BLaER1 (cell line): ENCODE results near the gene SH3BP5L.

Experiments used
- H3K27ac ChIP-seq: shearing (Covaris generic); formaldehyde crosslinking; 2 replicates; pipeline ENCODE4 v1.8.1; 2022
- H3K27me3 ChIP-seq: shearing (Covaris generic); formaldehyde crosslinking; 2 replicates; pipeline ENCODE4 v1.8.1; 2022
- H3K36me3 ChIP-seq: shearing (Covaris generic); formaldehyde crosslinking; 2 replicates; pipeline ENCODE4 v1.8.1; 2022
- H3K4me1 ChIP-seq: shearing (Covaris generic); formaldehyde crosslinking; 2 replicates; pipeline ENCODE4 v1.8.1; 2022
- H3K4me2 ChIP-seq: shearing (Covaris generic); formaldehyde crosslinking; 2 replicates; pipeline ENCODE4 v1.8.1; 2022
- H3K4me3 ChIP-seq: shearing (Covaris generic); formaldehyde crosslinking; 2 replicates; pipeline ENCODE4 v1.8.1; 2022
- H3K9ac ChIP-seq: shearing (Covaris generic); formaldehyde crosslinking; 2 replicates; pipeline ENCODE4 v1.8.1; 2022
- H3K9me3 ChIP-seq: shearing (Covaris generic); formaldehyde crosslinking; 2 replicates; pipeline ENCODE4 v1.8.1; 2022
- H4K20me1 ChIP-seq: shearing (Covaris generic); formaldehyde crosslinking; 2 replicates; pipeline ENCODE4 v1.8.1; 2022
- Cebpa-rat ChIP-seq: shearing (Covaris generic); IDR thresholded peaks from 2 replicates; pipeline ENCODE4 v1.8.1; 2022

SH3BP5L gene

GRCh38 chr1:248858891-248859889 is 33.5 kb upstream of the SH3BP5L start, which contains the start of gene ZNF692:
Gene ZNF692, minus strand, starts transcription at chr1:248859085. Its CDS starts 776 bp downstream, at chr1:248858309.
- Histone ChIP-seq H3K27ac (peak within 1 kb of the TSS; percentile 95), H3K9ac (peak within 1 kb of the TSS; percentile 95), H3K36me3 (peaks cover 22% of the 10 kb centered on the region), H3K27me3 (no peaks in the 10 kb centered on the region), H4K20me1 (no peaks in the 10 kb centered on the region), H3K4me2 (peak within 1 kb of the TSS; percentile 100), H3K4me3 (peak within 1 kb of the TSS; percentile 80), H3K9me3 (no peaks in the 10 kb centered on the region), H3K4me1 (peaks cover 54% of the 10 kb centered on the region)
- TF ChIP-seq Cebpa-rat = no peak

GRCh38 chr1:248858096-248858890 is 32.6 kb upstream of the SH3BP5L start:
- Histone ChIP-seq H3K27ac (peak overlapping the region; percentile 95), H3K9me3 (no peaks in the 10 kb centered on the region), H3K36me3 (peaks cover 31% of the 10 kb centered on the region), H3K9ac (peak overlapping the region; percentile 95), H4K20me1 (peaks cover 2% of the 10 kb centered on the region; the same call in 1 of the 2 replicates), H3K27me3 (no peaks in the 10 kb centered on the region), H3K4me1 (peaks cover 54% of the 10 kb centered on the region), H3K4me2 (peak overlapping the region; percentile 100), H3K4me3 (peak overlapping the region; percentile 80)
- TF ChIP-seq Cebpa-rat = no peak

- H3K4me2 ChIP-seq = peak overlapping the region; percentile 100
- peak overlapping the region; percentile 95 for H3K9ac ChIP-seq
- H3K4me3 ChIP-seq = peak overlapping the region; percentile 80
- no peaks in the 10 kb centered on the region for H3K27me3 ChIP-seq
- peak overlapping the region; percentile 95 for H3K27ac ChIP-seq
- H3K36me3 ChIP-seq = peaks cover 37% of the 10 kb centered on the region
- no peaks in the 10 kb centered on the region for H3K9me3 ChIP-seq
- TF ChIP-seq Cebpa-rat = no peak
- peaks cover 7% of the 10 kb centered on the region; the same call in 1 of the 2 replicates for H4K20me1 ChIP-seq
- peaks cover 57% of the 10 kb centered on the region for H3K4me1 ChIP-seq
These were observed 32.0 kb upstream of the SH3BP5L start for GRCh38 chr1:248857749-248858095.

- Histone ChIP-seq H3K4me3 (peak overlapping the region; percentile 80), H3K4me2 (peak overlapping the region; percentile 100), H3K27ac (peak overlapping the region; percentile 95), H4K20me1 (peaks cover 13% of the 10 kb centered on the region; the same call in 1 of the 2 replicates), H3K27me3 (no peaks in the 10 kb centered on the region), H3K9me3 (no peaks in the 10 kb centered on the region), H3K36me3 (peaks cover 42% of the 10 kb centered on the region), H3K9ac (peak overlapping the region; percentile 95), H3K4me1 (peaks cover 57% of the 10 kb centered on the region)
- TF ChIP-seq Cebpa-rat = no peak
These were observed 31.5 kb upstream of the SH3BP5L start for GRCh38 chr1:248857201-248857600.

- Histone ChIP-seq H3K9me3 (no peaks in the 10 kb centered on the region), H3K36me3 (peaks cover 53% of the 10 kb centered on the region), H3K27me3 (no peaks in the 10 kb centered on the region), H3K27ac (no peak overlapping the region), H3K4me1 (peaks cover 68% of the 10 kb centered on the region), H3K4me3 (no peak overlapping the region), H3K9ac (no peak overlapping the region), H4K20me1 (peaks cover 23% of the 10 kb centered on the region; the same call in 1 of the 2 replicates), H3K4me2 (peak overlapping the region; percentile 100)
- TF ChIP-seq Cebpa-rat = no peak
These were observed 30.5 kb upstream of the SH3BP5L start for GRCh38 chr1:248856176-248856575.

- H3K9me3 ChIP-seq = no peaks in the 10 kb centered on the region
- H3K27ac ChIP-seq = no peak overlapping the region
- H3K4me1 ChIP-seq = peaks cover 68% of the 10 kb centered on the region
- H3K9ac ChIP-seq = no peak overlapping the region
- H3K27me3 ChIP-seq = no peaks in the 10 kb centered on the region
- H3K4me3 ChIP-seq = no peak overlapping the region
- H4K20me1 ChIP-seq = peaks cover 26% of the 10 kb centered on the region; the same call in 1 of the 2 replicates
- TF ChIP-seq Cebpa-rat = no peak
- H3K36me3 ChIP-seq = peaks cover 58% of the 10 kb centered on the region
- H3K4me2 ChIP-seq = 0 out of 2 replicates have a peak overlapping the region, but pooled peaks have one; percentile 100
These were observed 29.9 kb upstream of the SH3BP5L start for GRCh38 chr1:248855580-248855979.

GRCh38 chr1:248853663-248854375 is 28.1 kb upstream of the SH3BP5L start:
- no peaks in the 10 kb centered on the region for H3K9me3 ChIP-seq
- TF ChIP-seq Cebpa-rat = no peak
- no peak overlapping the region for H3K4me3 ChIP-seq
- no peak overlapping the region for H3K27ac ChIP-seq
- H4K20me1 ChIP-seq = peaks cover 43% of the 10 kb centered on the region
- no peaks in the 10 kb centered on the region for H3K27me3 ChIP-seq
- H3K9ac ChIP-seq = no peak overlapping the region
- no peak overlapping the region for H3K4me2 ChIP-seq
- peaks cover 75% of the 10 kb centered on the region for H3K36me3 ChIP-seq
- H3K4me1 ChIP-seq = peaks cover 59% of the 10 kb centered on the region

- TF ChIP-seq Cebpa-rat = no peak
- Histone ChIP-seq H3K36me3 (peaks cover 86% of the 10 kb centered on the region), H3K27ac (peak overlapping the region; percentile 55)
These were observed 27.0 kb upstream of the SH3BP5L start for GRCh38 chr1:248852481-248853405.

More at GRCh38 chr1:248852481-248853405, 27.0 kb upstream of the SH3BP5L start:
- Histone ChIP-seq H3K4me3 (no peak overlapping the region), H3K9ac (0 out of 2 replicates have a peak overlapping the region, but pooled peaks have one; percentile 38), H3K4me1 (peaks cover 51% of the 10 kb centered on the region), H3K4me2 (peak overlapping the region; percentile 69), H4K20me1 (peaks cover 54% of the 10 kb centered on the region), H3K9me3 (no peaks in the 10 kb centered on the region), H3K27me3 (no peaks in the 10 kb centered on the region)
